Liver (tissue), 9 donors: ENCODE results near the gene ROBO2. TPM values are rescaled to one million over a fixed set of nuclear protein-coding genes. Genes with fewer than 3 reads are reported as not detected.

ENCODE experiments used
- DNase-seq: peaks from one replicate; pipeline ENCODE4 v3.0.0-alpha.2; 2017; ENCODE audit warnings: low spot score
- H3K27ac ChIP-seq, 2 donors: one replicate each; pipeline ENCODE4 v1.7.0; 2013; ENCODE audit warnings: inconsistent platforms in 2 of 2, low read length in 2 of 2, control low read depth in 1 of 2, low read depth in 1 of 2, mild to moderate bottlenecking in 1 of 2
- H3K27me3 ChIP-seq, 4 donors: one replicate each; pipeline versions ENCODE4 v1.6.1 to v1.7.0; 2013; ENCODE audit warnings: low read length in 3 of 4, inconsistent platforms in 1 of 4, mild to moderate bottlenecking in 1 of 4, moderate library complexity in 1 of 4; ENCODE audit not compliant: control insufficient read depth in 4 of 4, insufficient read depth in 4 of 4
- H3K36me3 ChIP-seq, 4 donors: one replicate each; pipeline versions ENCODE4 v1.6.1 to v1.7.0; 2013; ENCODE audit warnings: low read length in 3 of 4, mild to moderate bottlenecking in 3 of 4, low read depth in 1 of 4, moderate library complexity in 1 of 4; ENCODE audit not compliant: control insufficient read depth in 4 of 4, insufficient read depth in 3 of 4
- H3K4me1 ChIP-seq, 4 donors: one replicate each; pipeline versions ENCODE4 v1.6.1 to v1.7.0; 2013; ENCODE audit warnings: low read length in 3 of 4, mild to moderate bottlenecking in 3 of 4, moderate library complexity in 1 of 4; ENCODE audit not compliant: control insufficient read depth in 4 of 4, insufficient read depth in 4 of 4
- H3K4me3 ChIP-seq, 3 donors: one replicate each; pipeline versions ENCODE4 v1.6.1 to v1.7.0; 2013; ENCODE audit warnings: low read length in 3 of 3, control low read depth in 1 of 3, low read depth in 1 of 3, mild to moderate bottlenecking in 1 of 3
- H3K9ac ChIP-seq, 2 donors: one replicate each; pipeline ENCODE4 v1.7.0; 2013; ENCODE audit warnings: low read length in 2 of 2, mild to moderate bottlenecking in 2 of 2, moderate library complexity in 2 of 2, control low read depth in 1 of 2, low read depth in 1 of 2
- H3K9me3 ChIP-seq, 4 donors: one replicate each; pipeline versions ENCODE4 v1.6.1 to v1.7.0; 2013; ENCODE audit warnings: low read length in 3 of 4; ENCODE audit not compliant: control insufficient read depth in 4 of 4
- EGR1 ChIP-seq, 2 donors: IDR thresholded peaks; 2 replicates each; pipeline ENCODE4 v1.6.1; 2016 to 2018; ENCODE audit warnings: antibody characterized with exemption in 2 of 2, low read depth in 2 of 2
- FOXA1 ChIP-seq: IDR thresholded peaks from 2 replicates; pipeline ENCODE4 v1.6.1; 2016; ENCODE audit warnings: antibody characterized with exemption
- HNF4A ChIP-seq, 2 donors: conservative IDR thresholded peaks; 2 replicates each; pipeline ENCODE4 v1.6.1; 2016; ENCODE audit warnings: antibody characterized with exemption in 2 of 2, mild to moderate bottlenecking in 2 of 2
- MAX ChIP-seq: IDR thresholded peaks from 2 replicates; pipeline ENCODE4 v1.6.1; 2016; ENCODE audit warnings: antibody characterized with exemption
- NR2F2 ChIP-seq: IDR thresholded peaks from 2 replicates; pipeline ENCODE4 v1.6.1; 2016; ENCODE audit warnings: antibody characterized with exemption
- RAD21 ChIP-seq, 2 donors: IDR thresholded peaks; 2 replicates each; pipeline ENCODE4 v1.6.1; 2016; ENCODE audit warnings: antibody characterized with exemption in 2 of 2, mild to moderate bottlenecking in 2 of 2
- RXRA ChIP-seq, 2 donors: IDR thresholded peaks; 2 replicates each; pipeline ENCODE4 v1.6.1; 2017 to 2018; ENCODE audit warnings: antibody characterized with exemption in 2 of 2, mild to moderate bottlenecking in 1 of 2
- SP1 ChIP-seq: IDR thresholded peaks from 2 replicates; pipeline ENCODE4 v1.6.1; 2018; ENCODE audit warnings: antibody characterized with exemption, mild to moderate bottlenecking
- TAF1 ChIP-seq: conservative IDR thresholded peaks from 2 replicates; pipeline ENCODE4 v1.6.1; 2016; ENCODE audit warnings: antibody characterized with exemption, mild to moderate bottlenecking
- YY1 ChIP-seq: IDR thresholded peaks from 2 replicates; pipeline ENCODE4 v1.6.1; 2016; ENCODE audit warnings: antibody characterized with exemption, mild to moderate bottlenecking
- ZBTB33 ChIP-seq: IDR thresholded peaks from 2 replicates; pipeline ENCODE4 v1.6.1; 2016; ENCODE audit warnings: antibody characterized with exemption
- WGBS: extraction: QIAGEN DNeasy Blood & Tissue Kit; methylation state at CpG from one replicate; pipeline ENCODE4 v1.1.7; 2013; 5-methylcytosine and 5-hydroxymethylcytosine counted together
- polyA plus RNA-seq, 2 donors: library from polyadenylated mRNA; stranded (reverse) in 1 of 2; unstranded in 1 of 2; fragments of 200-250 nt in 1 of 2; fragments of >200 nt in 1 of 2; fragmentation: Nextera tagmentation in 1 of 2; extraction: Ambion mirVana in 1 of 2; gene quantifications; one replicate each; pipeline versions ENCODE4 v1.2.1 to v1.2.3, GENCODE V29; 2013 to 2015
- total RNA-seq, 2 donors: library from RNA; depleted of rRNA; stranded (reverse); fragments of >200 nt; gene quantifications; one replicate each; pipeline ENCODE4 v1.2.3, GENCODE V29; 2014
- TF ChIP-seq, protein P1 (sequence below): IDR thresholded peaks from 2 replicates; pipeline ENCODE4 v1.6.1; 2016; ENCODE audit warnings: antibody characterized with exemption
- donor health status: healthy.
- donor health status: healthy.
- donor health status: healthy.
- donor health status: healthy.
- donor health status: healthy.

ROBO2 gene
- total and polyA plus RNA-seq, 4 donors: 0.22 to 19.4 (median 1.1) TPM

DNA sequence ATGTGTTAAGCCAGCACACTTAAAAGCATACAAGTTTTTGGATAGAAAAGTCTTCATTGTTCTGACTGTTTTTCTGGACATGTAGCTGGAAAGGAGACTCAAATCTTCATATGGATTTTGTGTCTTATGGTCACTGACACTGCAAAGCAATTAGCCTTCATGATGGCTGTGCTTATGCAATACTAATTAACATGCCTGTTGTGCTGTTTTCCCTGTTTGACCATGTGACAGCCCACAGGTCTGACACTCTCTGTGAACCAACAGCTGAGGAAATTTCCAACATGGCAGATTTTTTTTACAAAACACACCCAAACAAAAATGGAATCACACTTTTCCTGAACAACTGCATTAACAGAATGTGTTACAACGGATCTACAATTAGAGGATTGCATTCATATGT lies 248.4 kb downstream of the ROBO2 start:
- Histone ChIP-seq H3K9ac (no peak overlapping the region), H3K4me3 (no peak overlapping the region), H3K27me3 (peaks cover 0 to 4% (median 0%) of the 10 kb centered on the region in 4 donors), H3K36me3 (no peaks in the 10 kb centered on the region), H3K9me3 (no peaks in the 10 kb centered on the region), H3K4me1 (no peaks in the 10 kb centered on the region), H3K27ac (no peak overlapping the region)
- TF ChIP-seq, protein P1, sequence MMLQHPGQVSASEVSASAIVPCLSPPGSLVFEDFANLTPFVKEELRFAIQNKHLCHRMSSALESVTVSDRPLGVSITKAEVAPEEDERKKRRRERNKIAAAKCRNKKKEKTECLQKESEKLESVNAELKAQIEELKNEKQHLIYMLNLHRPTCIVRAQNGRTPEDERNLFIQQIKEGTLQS: no peak
- no peak for TF ChIP-seq EGR1 (IDR thresholded peaks at IDR 0.05; ENCODE audit: low read depth in 2 of 2)
- TF ChIP-seq MAX: no peak
- TF ChIP-seq TAF1: no peak
- TF ChIP-seq ZBTB33: no peak
- no peak for TF ChIP-seq NR2F2
- 85% methylated on average over 1 of the region's 1 CpG for whole genome bisulfite sequencing
- no peak for DNase-seq

GRCh38 chr3:77296527-77296926 lies 256.6 kb downstream of the ROBO2 start:
- Histone ChIP-seq H3K9me3 (no peaks in the 10 kb centered on the region), H3K4me3 (no peak overlapping the region), H3K4me1 (no peaks in the 10 kb centered on the region), H3K27ac (no peak overlapping the region), H3K27me3 (no peaks in the 10 kb centered on the region), H3K9ac (no peak overlapping the region), H3K36me3 (no peaks in the 10 kb centered on the region)
- TF ChIP-seq FOXA1 (no peak), RXRA (IDR thresholded peaks at IDR 0.05) (no peak), RAD21 (IDR thresholded peaks at IDR 0.05) (no peak), YY1 (no peak)
- no peak for DNase-seq
- WGBS: 86% methylated on average over 5 of the region's 5 CpGs

GRCh38 chr3:77298417-77298816 lies 258.5 kb downstream of the ROBO2 start:
- no peak for TF ChIP-seq SP1
- no peak for TF ChIP-seq FOXA1
- TF ChIP-seq NR2F2: no peak
- 86% methylated on average over 1 of the region's 1 CpG for WGBS
- Histone ChIP-seq H3K4me3 (no peak overlapping the region), H3K27me3 (no peaks in the 10 kb centered on the region), H3K27ac (no peak overlapping the region), H3K9me3 (no peaks in the 10 kb centered on the region), H3K36me3 (no peaks in the 10 kb centered on the region), H3K4me1 (no peaks in the 10 kb centered on the region), H3K9ac (no peak overlapping the region)
- DNase-seq: no peak

- WGBS: 86% methylated on average over 12 of the region's 12 CpGs
- Histone ChIP-seq H3K9ac (no peak overlapping the region), H3K4me3 (no peak overlapping the region), H3K27ac (no peak overlapping the region), H3K4me1 (no peaks in the 10 kb centered on the region), H3K9me3 (no peaks in the 10 kb centered on the region), H3K36me3 (no peaks in the 10 kb centered on the region), H3K27me3 (no peaks in the 10 kb centered on the region)
- TF ChIP-seq RXRA (IDR thresholded peaks at IDR 0.05) (no peak), YY1 (no peak), TAF1 (no peak), HNF4A (conservative IDR thresholded peaks at IDR 0.05) (no peak)
- DNase-seq: no peak
Observed at GRCh38 chr3:77303955-77304699, 264.2 kb downstream of the ROBO2 start.
